Measurements from ENCODE around the gene WDFY3. TPM values are rescaled to one million over a fixed set of nuclear protein-coding genes. Genes with fewer than 3 reads are reported as not detected.
A peak's percentile ranks its signal among the peaks of the same experiment; 100 is the strongest.

WDFY3 gene
- total and polyA plus RNA-seq, 8 donors = 39.4 to 137 (median 44.5) TPM

GRCh38 chr4:84697159-84697558 lies 269.3 kb downstream of the WDFY3 start:
- no peak overlapping the region for H3K27ac ChIP-seq
- intact Hi-C loops (cut with DNase I) = no loop called here
- peaks cover 0 to 90% of the 10 kb centered on the region in 2 donors for H3K36me3 ChIP-seq
- DNase-seq (no peak), ATAC-seq (no peak)
- no peak overlapping the region for H3K4me3 ChIP-seq
- peaks cover 0 to 7% of the 10 kb centered on the region in 2 donors for H3K4me1 ChIP-seq
- H3K9me3 ChIP-seq = no peaks in the 10 kb centered on the region
- no peak for TF ChIP-seq CTCF (IDR thresholded peaks at IDR 0.05)
- H3K27me3 ChIP-seq = no peaks in the 10 kb centered on the region

- Histone ChIP-seq H3K4me3 (no peak overlapping the region), H3K36me3 (peaks cover 0 to 96% of the 10 kb centered on the region in 2 donors), H3K27me3 (no peaks in the 10 kb centered on the region), H3K4me1 (peaks cover 4 to 22% of the 10 kb centered on the region in 2 donors), H3K9me3 (no peaks in the 10 kb centered on the region), H3K27ac (peak overlapping the region in 1 of 2 donors; percentile 67)
- ATAC-seq = no peak
- intact Hi-C loops (cut with DNase I) = no loop called here
- DNase-seq = no peak
- TF ChIP-seq CTCF (IDR thresholded peaks at IDR 0.05) = no peak
Observed at GRCh38 chr4:84691800-84692199, 274.7 kb downstream of the WDFY3 start.

GRCh38 chr4:84691170-84691691 lies 275.3 kb downstream of the WDFY3 start:
- H3K9me3 ChIP-seq = no peaks in the 10 kb centered on the region
- TF ChIP-seq CTCF (IDR thresholded peaks at IDR 0.05) = no peak
- H3K4me3 ChIP-seq = no peak overlapping the region
- peak; percentile 80 for ATAC-seq
- peaks cover 0 to 96% of the 10 kb centered on the region in 2 donors for H3K36me3 ChIP-seq
- no peaks in the 10 kb centered on the region for H3K27me3 ChIP-seq
- no peak for DNase-seq
- peaks cover 4 to 22% of the 10 kb centered on the region in 2 donors for H3K4me1 ChIP-seq
- intact Hi-C loops (cut with DNase I) = no loop called here
- peak overlapping the region in 1 of 2 donors; percentile 67 for H3K27ac ChIP-seq

GRCh38 chr4:84690481-84690880 lies 276.0 kb downstream of the WDFY3 start:
- no peak for TF ChIP-seq CTCF (IDR thresholded peaks at IDR 0.05)
- Histone ChIP-seq H3K27ac (peak overlapping the region; percentile 19 to 67), H3K4me3 (no peak overlapping the region), H3K36me3 (peaks cover 0 to 96% of the 10 kb centered on the region in 2 donors), H3K4me1 (peaks cover 4 to 22% of the 10 kb centered on the region in 2 donors), H3K27me3 (no peaks in the 10 kb centered on the region), H3K9me3 (no peaks in the 10 kb centered on the region)
- DNase-seq (no peak), ATAC-seq (no peak)
- intact Hi-C loops (cut with DNase I) = no loop called here

- no peaks in the 10 kb centered on the region for H3K27me3 ChIP-seq
- peaks cover 4 to 22% of the 10 kb centered on the region in 2 donors for H3K4me1 ChIP-seq
- H3K36me3 ChIP-seq = peaks cover 0 to 96% of the 10 kb centered on the region in 2 donors
- no peak overlapping the region for H3K4me3 ChIP-seq
- no peak for TF ChIP-seq CTCF (IDR thresholded peaks at IDR 0.05)
- intact Hi-C loops (cut with DNase I) = no loop called here
- DNase-seq (no peak), ATAC-seq (no peak)
- no peak overlapping the region for H3K27ac ChIP-seq
- H3K9me3 ChIP-seq = no peaks in the 10 kb centered on the region
Observed at GRCh38 chr4:84689197-84689596, 277.3 kb downstream of the WDFY3 start.
